ENCODE measurements around the gene CAMK2G.

The CAMK2G gene

GRCh38 chr10:73793456-73793855 lies 80.9 kb downstream of the CAMK2G start:
- Histone ChIP-seq H3K4me2 (ENCODE audit: low read depth, low read length, poor library complexity, severe bottlenecking) (no peak overlapping the region), H4K20me1 (ENCODE audit: low read depth, low read length) (no peaks in the 10 kb centered on the region), H2AFZ (ENCODE audit: low read depth, low read length, severe bottlenecking) (no peak overlapping the region), H3K79me2 (ENCODE audit: insufficient read depth, low read length) (no peaks in the 10 kb centered on the region), H3K9me3 (ENCODE audit: insufficient read depth, low read length) (no peaks in the 10 kb centered on the region), H3K27ac (ENCODE audit: low read depth, low read length) (no peak overlapping the region), H3K36me3 (ENCODE audit: low read length) (no peaks in the 10 kb centered on the region), H3K27me3 (ENCODE audit: low read length) (no peaks in the 10 kb centered on the region), H3K4me3 (ENCODE audit: insufficient read depth, low read length, poor library complexity, severe bottlenecking) (no peak overlapping the region), H3K9me2 (replicated peaks; ENCODE audit: insufficient read depth, low read length) (no peaks in the 10 kb centered on the region), H3F3A (ENCODE audit: insufficient read depth) (no peaks in the 10 kb centered on the region), H3K9ac (ENCODE audit: low read length) (no peak overlapping the region)
- TF ChIP-seq CTCF (IDR thresholded peaks at IDR 0.05; ENCODE audit: insufficient read depth, low read length, poor library complexity, severe bottlenecking) = no peak
- no peak for TF ChIP-seq EZH2phosphoT487 (conservative IDR thresholded peaks at IDR 0.05; ENCODE audit: low read length)

- no peaks in the 10 kb centered on the region for H3F3A ChIP-seq (ENCODE audit: insufficient read depth)
- H3K79me2 ChIP-seq (ENCODE audit: insufficient read depth, low read length) = 0 out of 2 replicates have a peak, but pooled peaks cover 4% of the 10 kb centered on the region
- no peak overlapping the region for H3K4me2 ChIP-seq (ENCODE audit: low read depth, low read length, poor library complexity, severe bottlenecking)
- no peak for TF ChIP-seq EZH2phosphoT487 (conservative IDR thresholded peaks at IDR 0.05; ENCODE audit: low read length)
- no peaks in the 10 kb centered on the region for H3K9me2 ChIP-seq (replicated peaks; ENCODE audit: insufficient read depth, low read length)
- H3K9me3 ChIP-seq (ENCODE audit: insufficient read depth, low read length) = no peaks in the 10 kb centered on the region
- no peaks in the 10 kb centered on the region for H4K20me1 ChIP-seq (ENCODE audit: low read depth, low read length)
- no peak overlapping the region for H2AFZ ChIP-seq (ENCODE audit: low read depth, low read length, severe bottlenecking)
- no peak overlapping the region for H3K4me3 ChIP-seq (ENCODE audit: insufficient read depth, low read length, poor library complexity, severe bottlenecking)
- H3K9ac ChIP-seq (ENCODE audit: low read length) = no peak overlapping the region
- H3K27me3 ChIP-seq (ENCODE audit: low read length) = no peaks in the 10 kb centered on the region
- H3K27ac ChIP-seq (ENCODE audit: low read depth, low read length) = no peak overlapping the region
- no peaks in the 10 kb centered on the region for H3K36me3 ChIP-seq (ENCODE audit: low read length)
Measured at GRCh38 chr10:73791871-73792400, 82.4 kb downstream of the CAMK2G start.

- Histone ChIP-seq H3K27me3 (ENCODE audit: low read length) (no peaks in the 10 kb centered on the region), H2AFZ (ENCODE audit: low read depth, low read length, severe bottlenecking) (no peak overlapping the region), H3K79me2 (ENCODE audit: insufficient read depth, low read length) (peaks cover 12% of the 10 kb centered on the region), H3K4me3 (ENCODE audit: insufficient read depth, low read length, poor library complexity, severe bottlenecking) (no peak overlapping the region), H3K4me2 (ENCODE audit: low read depth, low read length, poor library complexity, severe bottlenecking) (no peak overlapping the region), H3K9ac (ENCODE audit: low read length) (no peak overlapping the region), H3K9me3 (ENCODE audit: insufficient read depth, low read length) (no peaks in the 10 kb centered on the region), H4K20me1 (ENCODE audit: low read depth, low read length) (no peaks in the 10 kb centered on the region), H3F3A (ENCODE audit: insufficient read depth) (no peaks in the 10 kb centered on the region), H3K36me3 (ENCODE audit: low read length) (no peaks in the 10 kb centered on the region), H3K27ac (ENCODE audit: low read depth, low read length) (no peak overlapping the region), H3K9me2 (replicated peaks; ENCODE audit: insufficient read depth, low read length) (no peaks in the 10 kb centered on the region)
- TF ChIP-seq EZH2phosphoT487 (conservative IDR thresholded peaks at IDR 0.05; ENCODE audit: low read length) = no peak
- TF ChIP-seq CTCF (IDR thresholded peaks at IDR 0.05; ENCODE audit: insufficient read depth, low read length, poor library complexity, severe bottlenecking) = no peak
Measured at GRCh38 chr10:73790886-73791625, 83.3 kb downstream of the CAMK2G start.

- Histone ChIP-seq H3K9me3 (ENCODE audit: insufficient read depth, low read length) (no peaks in the 10 kb centered on the region), H3K27ac (ENCODE audit: low read depth, low read length) (no peak overlapping the region), H2AFZ (ENCODE audit: low read depth, low read length, severe bottlenecking) (no peak overlapping the region), H3K79me2 (ENCODE audit: insufficient read depth, low read length) (peaks cover 16% of the 10 kb centered on the region), H3K27me3 (ENCODE audit: low read length) (no peaks in the 10 kb centered on the region), H4K20me1 (ENCODE audit: low read depth, low read length) (no peaks in the 10 kb centered on the region), H3K4me3 (ENCODE audit: insufficient read depth, low read length, poor library complexity, severe bottlenecking) (no peak overlapping the region), H3F3A (ENCODE audit: insufficient read depth) (peaks cover 4% of the 10 kb centered on the region; the same call in 1 of the 2 replicates), H3K36me3 (ENCODE audit: low read length) (no peaks in the 10 kb centered on the region), H3K9ac (ENCODE audit: low read length) (no peak overlapping the region), H3K9me2 (replicated peaks; ENCODE audit: insufficient read depth, low read length) (no peaks in the 10 kb centered on the region), H3K4me2 (ENCODE audit: low read depth, low read length, poor library complexity, severe bottlenecking) (no peak overlapping the region)
- TF ChIP-seq CTCF (IDR thresholded peaks at IDR 0.05; ENCODE audit: insufficient read depth, low read length, poor library complexity, severe bottlenecking) = no peak
- TF ChIP-seq EZH2phosphoT487 (conservative IDR thresholded peaks at IDR 0.05; ENCODE audit: low read length) = no peak
Measured at GRCh38 chr10:73789659-73790055, 84.7 kb downstream of the CAMK2G start.

Data from SU-DHL-6 (cell line).